GM12878 (cell line): Measurements from ENCODE around the gene CMTM1. TPM values are rescaled to one million over a fixed set of nuclear protein-coding genes. Genes with fewer than 3 reads are reported as not detected.
A peak's percentile ranks its signal among the peaks of the same experiment; 100 is the strongest.

ENCODE experiments used
- ATAC-seq: fragments of 200-7000 bp; cut with Tn5 transposase; 3 replicates; pipeline ENCODE4 v1.9.1; 2020; ENCODE audit warnings: mild to moderate bottlenecking, moderate library complexity
- BruUV-seq: library from RNA; stranded (reverse); fragments of 400-500 nt; replicated peaks from 2 replicates; lab custom pipeline; 2021; lab: Mats Ljungman, UMichigan
- CTCF ChIA-PET: fragments of 300-600 bp; sonication (Branson Sonifier 250); formaldehyde crosslinking; extraction: SDS; loops from one replicate; lab custom pipeline; 2021; ENCODE audit warnings: inconsistent platforms; lab: Yijun Ruan, JAX
- POLR2A ChIA-PET: fragments of 350-600 bp; formaldehyde crosslinking; extraction: SDS; loops from one replicate; lab custom pipeline; 2021; ENCODE audit warnings: inconsistent platforms; lab: Charles Lee
- RAD21 ChIA-PET: fragments of 300-600 bp; sonication (Branson Sonifier 250); formaldehyde crosslinking; loops from one replicate; lab custom pipeline; 2023; ENCODE audit warnings: antibody characterized with exemption; ENCODE audit not compliant: unreplicated experiment; lab: Charles Lee
- SMC1A ChIA-PET: fragments of 300-600 bp; sonication (Branson Sonifier 250); formaldehyde crosslinking; loops from one replicate; lab custom pipeline; 2023; ENCODE audit not compliant: unreplicated experiment, uncharacterized antibody; lab: Charles Lee
- DNase-seq: peaks from one replicate; pipeline ENCODE4 v3.0.0-alpha.2; 2011; ENCODE audit warnings: low read depth, low spot score
- FAIRE-seq: peaks from 3 replicates; lab custom pipeline; 2011; peaks lifted over from hg19 to GRCh38; lab: Jason Lieb, UNC
- H2AFZ ChIP-seq: 2 replicates; pipeline ENCODE4 v1.6.0; 2011; ENCODE audit warnings: low read depth, low read length, control low read depth; ENCODE audit not compliant: control insufficient read depth
- H3K27ac ChIP-seq: 2 replicates; pipeline ENCODE4 v1.5.1; 2011; ENCODE audit warnings: control low read depth; ENCODE audit not compliant: control insufficient read depth, insufficient read depth
- H3K27me3 ChIP-seq, 2 experiments: replicated peaks in 1 of 2; 2 replicates each; pipeline versions ENCODE4 v1.6.0 to v1.6.1; 2011; ENCODE audit warnings: low read length in 1 of 2; ENCODE audit not compliant: control insufficient read depth in 2 of 2, insufficient read depth in 2 of 2
- H3K36me3 ChIP-seq, 2 experiments: 2 replicates each; pipeline ENCODE4 v1.5.1; 2011; ENCODE audit warnings: low read length in 1 of 2; ENCODE audit not compliant: control insufficient read depth in 2 of 2, insufficient read depth in 2 of 2
- H3K4me1 ChIP-seq: 2 replicates; pipeline ENCODE4 v1.6.1; 2011; ENCODE audit warnings: mild to moderate bottlenecking, low read length, moderate library complexity, mixed read lengths; ENCODE audit not compliant: control insufficient read depth, insufficient read depth
- H3K4me2 ChIP-seq: 2 replicates; pipeline ENCODE4 v1.6.0; 2011; ENCODE audit warnings: control low read depth; ENCODE audit not compliant: control insufficient read depth, insufficient read depth
- H3K4me3 ChIP-seq: fragments of 200-600 bp; sonication (generic); 2 replicates; pipeline ENCODE4 v1.5.1; 2016
- H3K79me2 ChIP-seq: 2 replicates; pipeline ENCODE4 v1.6.0; 2011; ENCODE audit warnings: low read length; ENCODE audit not compliant: control insufficient read depth, insufficient read depth
- H3K9ac ChIP-seq: 2 replicates; pipeline ENCODE4 v1.8.0; 2011; ENCODE audit warnings: low read length, control low read depth, mixed read lengths; ENCODE audit not compliant: control insufficient read depth, insufficient read depth
- H3K9me3 ChIP-seq: replicated peaks from 3 replicates; pipeline ENCODE4 v1.5.1; 2011; ENCODE audit warnings: mild to moderate bottlenecking, low read length; ENCODE audit not compliant: control insufficient read depth, insufficient read depth
- H4K20me1 ChIP-seq: 2 replicates; pipeline ENCODE4 v1.6.0; 2011; ENCODE audit not compliant: control insufficient read depth, insufficient read depth
- BACH1 ChIP-seq: fragments of 450-650 bp; IDR thresholded peaks from 2 replicates; pipeline ENCODE4 v1.6.1; 2017; ENCODE audit warnings: mild to moderate bottlenecking, borderline replicate concordance
- BHLHE40 ChIP-seq, 2 experiments: fragments of 450-650 bp in 1 of 2; IDR thresholded peaks; 2 replicates each; pipeline ENCODE4 v1.6.1; 2011 to 2017; ENCODE audit warnings: low read depth in 2 of 2, borderline replicate concordance in 1 of 2, improper control_type of control experiment in 1 of 2, low read length in 1 of 2, mild to moderate bottlenecking in 1 of 2
- CBX5 ChIP-seq: sonication (generic); IDR thresholded peaks from 2 replicates; pipeline ENCODE4 v1.6.1; 2016; ENCODE audit warnings: low read depth, moderate library complexity, mild to moderate bottlenecking, inconsistent platforms
- EED ChIP-seq: sonication (generic); IDR thresholded peaks from 2 replicates; pipeline ENCODE4 v1.6.1; 2016; ENCODE audit warnings: antibody characterized with exemption, low read depth
- PAX5 ChIP-seq: IDR thresholded peaks from 2 replicates; pipeline ENCODE4 v1.6.1; 2011; ENCODE audit warnings: low read depth, low read length, borderline replicate concordance
- RCOR1 ChIP-seq: conservative IDR thresholded peaks from 2 replicates; pipeline ENCODE4 v1.6.1; 2012; ENCODE audit warnings: low read depth, low read length, improper control_type of control experiment
- SUZ12 ChIP-seq: fragments of 200-600 bp; sonication (generic); IDR thresholded peaks from one replicate; pipeline ENCODE4 v1.6.1; 2018; ENCODE audit warnings: antibody characterized with exemption, mild to moderate bottlenecking; ENCODE audit not compliant: unreplicated experiment
- ZNF217 ChIP-seq: fragments of 450-650 bp; IDR thresholded peaks from 2 replicates; pipeline ENCODE4 v1.6.1; 2017; ENCODE audit warnings: antibody characterized with exemption, mild to moderate bottlenecking
- WGBS: methylation state at CpG from one replicate; pipeline ENCODE4 v1.1.6; 2016; ENCODE audit warnings: low lambda C conversion rate; ENCODE audit not compliant: insufficient replicate concordance, insufficient coverage; ENCODE audit errors: missing lambda C conversion rate; 5-methylcytosine and 5-hydroxymethylcytosine counted together
- in situ Hi-C: fragments of 300-500 bp; cut with MboI; formaldehyde crosslinking; loops from 9 replicates; pipeline ENCODE4 v1.14.3; 2018; ENCODE audit warnings: mixed read lengths
- intact Hi-C: fragments of 100-400 bp; cut with micrococcal nuclease; formaldehyde crosslinking; loops from one replicate; pipeline ENCODE4 v1.14.2; 2022; ENCODE audit not compliant: unreplicated experiment
- polyA plus RNA-seq, 11 experiments: library from polyadenylated mRNA; depleted of rRNA in 4 of 11; unstranded in 6 of 11; stranded (reverse) in 5 of 11; fragments of >200 nt; fragmentation: Nextera tagmentation in 4 of 11; fragmentation: Illumina TruSeq in 1 of 11; extraction: Ambion mirVana in 4 of 11; extraction: Trizol in 1 of 11; gene quantifications; 1 replicate in 1 of 11; 2 replicates in 10 of 11; pipeline versions ENCODE4 v1.2.1 to v1.2.3, GENCODE V29; 2011 to 2016; ENCODE audit warnings: inconsistent platforms in 2 of 11, missing spikeins in 2 of 11, low read depth in 1 of 11
- total RNA-seq, 4 experiments: library from RNA; depleted of rRNA in 3 of 4; stranded (reverse); fragments of >200 nt in 3 of 4; fragmentation: Illumina TruSeq in 1 of 4; extraction: Trizol in 1 of 4; gene quantifications; 2 replicates each; pipeline versions ENCODE4 v1.2.1 to v1.2.3, GENCODE V29; 2013 to 2021
- TF ChIP-seq, protein P1 (sequence below): fragments of 450-650 bp; formaldehyde crosslinking; IDR thresholded peaks from 2 replicates; pipeline ENCODE4 v1.4.0; 2020; ENCODE audit warnings: mild to moderate bottlenecking, moderate library complexity
- TF ChIP-seq, protein P2 (sequence below): fragments of 450-650 bp; IDR thresholded peaks from 2 replicates; pipeline ENCODE4 v1.6.1; 2017; ENCODE audit warnings: mild to moderate bottlenecking, moderate library complexity

The CMTM1 gene
- total and polyA plus RNA-seq, 10 of the 15 experiments (the other 5 are each of a cell fraction or from before 2014, with no cell fraction given): 0.09 to 3.0 (median 1.4) TPM; not detected in 2

DNA sequence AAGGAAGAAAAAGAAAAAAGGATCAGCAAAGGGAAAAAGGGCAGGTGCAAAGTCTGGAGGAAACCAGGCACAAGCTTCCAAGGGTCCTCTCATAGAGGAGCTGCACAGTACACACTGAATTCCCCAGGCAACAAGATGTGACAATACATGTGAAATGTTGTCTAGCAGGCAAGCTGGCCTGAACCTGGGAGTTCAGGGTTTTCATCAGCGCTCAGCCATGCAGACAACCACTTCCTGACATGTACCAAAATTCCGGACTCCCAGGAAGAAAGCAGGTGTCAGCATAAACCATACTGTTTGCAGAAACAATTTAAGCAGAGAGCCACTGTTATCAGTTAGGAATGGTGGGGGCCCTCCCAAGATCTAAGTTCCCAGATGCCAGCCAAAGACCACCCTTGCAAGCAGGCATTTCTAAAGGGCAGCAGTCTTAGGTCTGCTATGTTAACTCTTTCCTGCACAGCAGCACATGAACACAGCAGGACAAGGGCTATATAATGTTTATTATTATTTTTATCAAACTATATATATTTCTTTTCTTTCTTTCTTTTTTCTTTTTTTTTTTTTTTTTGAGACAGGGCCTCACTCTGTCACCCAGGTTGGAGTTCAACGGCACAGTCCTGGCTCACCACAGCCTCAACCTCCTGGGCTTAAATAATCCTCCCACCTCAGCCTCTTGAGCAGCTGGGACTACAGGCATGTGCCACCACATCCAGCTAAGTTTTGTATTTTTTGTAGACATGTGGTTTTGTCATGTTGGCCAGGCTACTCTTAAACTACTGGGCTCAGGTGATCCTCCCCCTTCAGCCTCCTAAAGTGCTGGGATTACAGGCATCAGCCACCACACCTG is 26.4 kb upstream of the CMTM1 start (continued):
- TF ChIP-seq, protein P1, sequence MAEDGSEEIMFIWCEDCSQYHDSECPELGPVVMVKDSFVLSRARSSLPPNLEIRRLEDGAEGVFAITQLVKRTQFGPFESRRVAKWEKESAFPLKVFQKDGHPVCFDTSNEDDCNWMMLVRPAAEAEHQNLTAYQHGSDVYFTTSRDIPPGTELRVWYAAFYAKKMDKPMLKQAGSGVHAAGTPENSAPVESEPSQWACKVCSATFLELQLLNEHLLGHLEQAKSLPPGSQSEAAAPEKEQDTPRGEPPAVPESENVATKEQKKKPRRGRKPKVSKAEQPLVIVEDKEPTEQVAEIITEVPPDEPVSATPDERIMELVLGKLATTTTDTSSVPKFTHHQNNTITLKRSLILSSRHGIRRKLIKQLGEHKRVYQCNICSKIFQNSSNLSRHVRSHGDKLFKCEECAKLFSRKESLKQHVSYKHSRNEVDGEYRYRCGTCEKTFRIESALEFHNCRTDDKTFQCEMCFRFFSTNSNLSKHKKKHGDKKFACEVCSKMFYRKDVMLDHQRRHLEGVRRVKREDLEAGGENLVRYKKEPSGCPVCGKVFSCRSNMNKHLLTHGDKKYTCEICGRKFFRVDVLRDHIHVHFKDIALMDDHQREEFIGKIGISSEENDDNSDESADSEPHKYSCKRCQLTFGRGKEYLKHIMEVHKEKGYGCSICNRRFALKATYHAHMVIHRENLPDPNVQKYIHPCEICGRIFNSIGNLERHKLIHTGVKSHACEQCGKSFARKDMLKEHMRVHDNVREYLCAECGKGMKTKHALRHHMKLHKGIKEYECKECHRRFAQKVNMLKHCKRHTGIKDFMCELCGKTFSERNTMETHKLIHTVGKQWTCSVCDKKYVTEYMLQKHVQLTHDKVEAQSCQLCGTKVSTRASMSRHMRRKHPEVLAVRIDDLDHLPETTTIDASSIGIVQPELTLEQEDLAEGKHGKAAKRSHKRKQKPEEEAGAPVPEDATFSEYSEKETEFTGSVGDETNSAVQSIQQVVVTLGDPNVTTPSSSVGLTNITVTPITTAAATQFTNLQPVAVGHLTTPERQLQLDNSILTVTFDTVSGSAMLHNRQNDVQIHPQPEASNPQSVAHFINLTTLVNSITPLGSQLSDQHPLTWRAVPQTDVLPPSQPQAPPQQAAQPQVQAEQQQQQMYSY: no peak
- TF ChIP-seq EED: peak; percentile 93

DNA sequence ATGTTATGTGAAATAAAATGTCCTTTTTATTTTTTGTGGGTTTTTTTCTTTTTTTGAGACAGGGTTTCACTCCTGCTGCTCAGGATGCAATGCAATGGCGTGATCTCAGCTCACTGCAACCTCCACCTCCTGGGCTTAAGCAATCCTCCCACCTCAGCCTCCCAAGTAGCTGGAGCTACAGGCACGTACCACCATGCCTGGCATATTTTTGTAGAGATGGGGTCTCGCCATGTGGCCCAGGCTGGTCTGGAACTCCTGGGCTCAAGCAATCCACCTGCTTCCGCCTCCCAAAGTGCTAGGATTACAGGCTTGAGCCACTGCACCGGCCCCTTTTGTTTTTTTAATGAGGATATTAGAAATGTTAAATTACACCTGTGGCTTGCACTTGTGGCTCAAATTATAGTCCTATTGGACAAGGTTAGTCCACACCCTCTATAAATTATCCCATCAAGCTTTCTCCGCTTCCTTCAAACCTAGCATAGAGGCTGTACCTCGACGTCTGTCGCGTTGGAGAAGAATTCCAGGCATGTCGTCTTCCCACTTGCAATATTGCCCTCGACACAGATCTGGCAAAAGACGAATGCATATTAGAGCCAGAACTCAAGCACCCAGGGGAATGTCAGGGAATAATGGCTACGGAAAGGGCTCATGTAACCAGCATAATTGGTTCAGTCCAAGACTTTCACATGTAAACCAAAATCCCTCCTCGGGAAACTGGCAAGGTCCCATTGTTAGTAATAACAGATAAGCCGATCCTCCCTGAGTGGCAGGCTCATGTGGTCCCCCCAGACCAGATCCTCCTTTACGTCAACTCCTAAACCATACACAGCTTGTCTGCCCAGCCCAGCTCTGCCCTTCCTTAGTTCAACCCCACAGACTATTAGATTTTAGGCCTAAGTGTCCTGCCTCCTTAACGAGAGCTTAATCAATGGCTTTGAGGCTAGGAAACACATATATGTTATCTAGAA is 24.6 kb upstream of the CMTM1 start:
- intact Hi-C loops: no loop called here
- no TSS peak for BruUV-seq
- H3K36me3 ChIP-seq: no peaks in the 10 kb centered on the region
- SMC1A ChIA-PET: interaction anchor here (1.1 to 5.3 kb wide), 5 partner anchors 11 to 34 kb away, joined by 3 to 19 read pairs (median 3); partner anchors contain the start of gene CKLF
- H3K4me3 ChIP-seq: no peak overlapping the region
- ATAC-seq: no peak
- H3K4me2 ChIP-seq: no peak overlapping the region
- WGBS: 81% methylated on average over 18 of the region's 18 CpGs
- no peak overlapping the region for H3K9ac ChIP-seq
- H4K20me1 ChIP-seq: no peaks in the 10 kb centered on the region
- CTCF ChIA-PET: interaction anchor here (0.6 to 3.6 kb wide), 4 partner anchors 10 to 48 kb away, joined by 3 to 12 read pairs (median 9); partner anchors contain the start of gene CKLF
- peaks cover 9% of the 10 kb centered on the region for H3K4me1 ChIP-seq
- no peak for FAIRE-seq
- POLR2A ChIA-PET: interaction anchor here (1.2 to 2.2 kb wide), 3 partner anchors 11 to 67 kb away, joined by 3 to 5 read pairs (median 3); partner anchors contain the start of gene CKLF
- RAD21 ChIA-PET: interaction anchor here (1.1 kb wide), 1 partner anchor 10 kb away, joined by 3 read pairs; no protein-coding TSS in a partner anchor
- H3K79me2 ChIP-seq: no peaks in the 10 kb centered on the region
- in situ Hi-C loops: loop anchor here (25.0 kb wide), 1 partner anchor 496 kb away; the partner anchor contains the start of gene CBFB
- DNase-seq: no peak
- no peak overlapping the region for H2AFZ ChIP-seq
- no peaks in the 10 kb centered on the region; a peak in 1 of 4 replicates for H3K27me3 ChIP-seq
- no peak overlapping the region for H3K27ac ChIP-seq
- no peaks in the 10 kb centered on the region for H3K9me3 ChIP-seq
- TF ChIP-seq CBX5: no peak
- TF ChIP-seq, protein P2, sequence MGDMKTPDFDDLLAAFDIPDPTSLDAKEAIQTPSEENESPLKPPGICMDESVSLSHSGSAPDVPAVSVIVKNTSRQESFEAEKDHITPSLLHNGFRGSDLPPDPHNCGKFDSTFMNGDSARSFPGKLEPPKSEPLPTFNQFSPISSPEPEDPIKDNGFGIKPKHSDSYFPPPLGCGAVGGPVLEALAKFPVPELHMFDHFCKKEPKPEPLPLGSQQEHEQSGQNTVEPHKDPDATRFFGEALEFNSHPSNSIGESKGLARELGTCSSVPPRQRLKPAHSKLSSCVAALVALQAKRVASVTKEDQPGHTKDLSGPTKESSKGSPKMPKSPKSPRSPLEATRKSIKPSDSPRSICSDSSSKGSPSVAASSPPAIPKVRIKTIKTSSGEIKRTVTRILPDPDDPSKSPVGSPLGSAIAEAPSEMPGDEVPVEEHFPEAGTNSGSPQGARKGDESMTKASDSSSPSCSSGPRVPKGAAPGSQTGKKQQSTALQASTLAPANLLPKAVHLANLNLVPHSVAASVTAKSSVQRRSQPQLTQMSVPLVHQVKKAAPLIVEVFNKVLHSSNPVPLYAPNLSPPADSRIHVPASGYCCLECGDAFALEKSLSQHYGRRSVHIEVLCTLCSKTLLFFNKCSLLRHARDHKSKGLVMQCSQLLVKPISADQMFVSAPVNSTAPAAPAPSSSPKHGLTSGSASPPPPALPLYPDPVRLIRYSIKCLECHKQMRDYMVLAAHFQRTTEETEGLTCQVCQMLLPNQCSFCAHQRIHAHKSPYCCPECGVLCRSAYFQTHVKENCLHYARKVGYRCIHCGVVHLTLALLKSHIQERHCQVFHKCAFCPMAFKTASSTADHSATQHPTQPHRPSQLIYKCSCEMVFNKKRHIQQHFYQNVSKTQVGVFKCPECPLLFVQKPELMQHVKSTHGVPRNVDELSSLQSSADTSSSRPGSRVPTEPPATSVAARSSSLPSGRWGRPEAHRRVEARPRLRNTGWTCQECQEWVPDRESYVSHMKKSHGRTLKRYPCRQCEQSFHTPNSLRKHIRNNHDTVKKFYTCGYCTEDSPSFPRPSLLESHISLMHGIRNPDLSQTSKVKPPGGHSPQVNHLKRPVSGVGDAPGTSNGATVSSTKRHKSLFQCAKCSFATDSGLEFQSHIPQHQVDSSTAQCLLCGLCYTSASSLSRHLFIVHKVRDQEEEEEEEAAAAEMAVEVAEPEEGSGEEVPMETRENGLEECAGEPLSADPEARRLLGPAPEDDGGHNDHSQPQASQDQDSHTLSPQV: no peak
- no peak for TF ChIP-seq SUZ12
- no peak for TF ChIP-seq ZNF217
- no peak for TF ChIP-seq PAX5
- no peak for TF ChIP-seq RCOR1
- no peak for TF ChIP-seq BHLHE40 (IDR thresholded peaks at IDR 0.05; ENCODE audit: borderline replicate concordance in 1 of 2, low read depth in 2 of 2, low read length in 1 of 2)
- TF ChIP-seq BACH1: no peak
